OCI-LY1 (cell line): Measurements from ENCODE around the gene EPM2AIP1.

Experiments used
- H2AFZ ChIP-seq: fragments of 200-600 bp; sonication (generic), shearing (Covaris generic); 2 replicates; pipeline ENCODE4 v1.6.0; 2014; ENCODE audit warnings: antibody characterized with exemption, mild to moderate bottlenecking, low read length
- H3F3A ChIP-seq: fragments of 200-600 bp; sonication (generic), shearing (Covaris generic); 2 replicates; pipeline ENCODE4 v1.6.0; 2014; ENCODE audit warnings: mild to moderate bottlenecking, antibody characterized with exemption, low read length, moderate library complexity; ENCODE audit not compliant: insufficient read depth
- H3K27ac ChIP-seq: fragments of 200-600 bp; sonication (generic); 2 replicates; pipeline ENCODE4 v1.5.1; 2014; ENCODE audit warnings: low read length, mixed run types, mild to moderate bottlenecking, low read depth; ENCODE audit not compliant: poor library complexity, severe bottlenecking
- H3K27me3 ChIP-seq: fragments of 200-600 bp; sonication (generic); 2 replicates; pipeline ENCODE4 v1.6.0; 2014; ENCODE audit warnings: antibody characterized with exemption, mild to moderate bottlenecking, low read length, moderate library complexity; ENCODE audit not compliant: insufficient read depth
- H3K36me3 ChIP-seq: fragments of 200-600 bp; sonication (generic); 2 replicates; pipeline ENCODE4 v1.6.1; 2014; ENCODE audit warnings: mild to moderate bottlenecking, antibody characterized with exemption, low read length, moderate library complexity, mixed read lengths; ENCODE audit not compliant: insufficient read depth
- H3K4me1 ChIP-seq: fragments of 200-600 bp; sonication (generic); 2 replicates; pipeline ENCODE4 v1.5.1; 2014; ENCODE audit warnings: mild to moderate bottlenecking, low read length, moderate library complexity; ENCODE audit not compliant: insufficient read depth, severe bottlenecking
- H3K4me2 ChIP-seq: fragments of 200-600 bp; sonication (generic), shearing (Covaris generic); 2 replicates; pipeline ENCODE4 v1.6.1; 2014; ENCODE audit warnings: low read length
- H3K4me3 ChIP-seq: fragments of 200-600 bp; sonication (generic); 2 replicates; pipeline ENCODE4 v1.5.1; 2014; ENCODE audit warnings: low read length, low read depth, mild to moderate bottlenecking, mixed read lengths; ENCODE audit not compliant: poor library complexity, severe bottlenecking
- H3K79me2 ChIP-seq: fragments of 200-600 bp; shearing (Covaris generic); 2 replicates; pipeline ENCODE4 v1.6.1; 2016; ENCODE audit warnings: mixed run types, low read length, mixed read lengths; ENCODE audit not compliant: insufficient read depth
- H3K9ac ChIP-seq: fragments of 200-600 bp; sonication (generic), shearing (Covaris generic); 2 replicates; pipeline ENCODE4 v1.6.1; 2014; ENCODE audit warnings: mild to moderate bottlenecking, low read length, mixed read lengths
- H3K9me2 ChIP-seq: fragments of 200-600 bp; sonication (generic), shearing (Covaris generic); 2 replicates; pipeline ENCODE4 v1.6.1; 2014; ENCODE audit warnings: low read depth, mild to moderate bottlenecking, low read length, mixed read lengths
- H3K9me3 ChIP-seq: fragments of 200-600 bp; shearing (Covaris generic); 2 replicates; pipeline ENCODE4 v1.6.1; 2014; ENCODE audit warnings: low read length, mixed read lengths
- H4K20me1 ChIP-seq: fragments of 200-600 bp; sonication (generic), shearing (Covaris generic); 2 replicates; pipeline ENCODE4 v1.6.0; 2016; ENCODE audit warnings: mild to moderate bottlenecking, low read length; ENCODE audit not compliant: insufficient read depth
- EZH2 ChIP-seq: fragments of 200-600 bp; sonication (generic), shearing (Covaris generic); IDR thresholded peaks from 2 replicates; pipeline ENCODE4 v1.8.0; 2017; ENCODE audit warnings: borderline replicate concordance, mixed run types, mild to moderate bottlenecking, antibody characterized with exemption, low read length, moderate library complexity, mixed read lengths
- TF ChIP-seq, protein P1 (sequence below): fragments of 200-600 bp; sonication (generic), shearing (Covaris generic); IDR thresholded peaks from 2 replicates; pipeline ENCODE4 v1.5.1; 2017; ENCODE audit warnings: mild to moderate bottlenecking, antibody characterized with exemption, low read length, moderate library complexity, mixed read lengths

Gene EPM2AIP1

DNA sequence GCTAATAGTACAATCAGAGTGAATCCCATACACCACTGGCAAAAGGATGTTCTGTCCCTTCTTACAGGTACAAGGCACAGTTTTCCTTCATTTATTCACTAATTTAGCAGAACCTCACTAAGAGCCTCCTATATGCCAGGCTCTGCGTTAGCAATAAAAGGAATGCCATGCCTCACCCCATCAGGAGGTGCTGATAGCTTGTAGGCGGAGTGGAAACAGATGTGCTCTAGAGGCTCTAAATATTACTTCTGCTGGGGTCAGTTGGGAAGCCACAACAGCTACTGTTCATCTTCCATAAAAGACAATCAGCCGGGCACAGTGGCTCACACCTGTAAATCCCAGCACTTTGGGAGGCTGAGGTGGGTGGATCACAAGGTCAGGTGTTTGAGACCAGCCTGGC is 24.8 kb upstream of the EPM2AIP1 start:
- H3K27me3 ChIP-seq, result no peaks in the 10 kb centered on the region
- TF ChIP-seq EZH2, result no peak
- TF ChIP-seq, protein P1, sequence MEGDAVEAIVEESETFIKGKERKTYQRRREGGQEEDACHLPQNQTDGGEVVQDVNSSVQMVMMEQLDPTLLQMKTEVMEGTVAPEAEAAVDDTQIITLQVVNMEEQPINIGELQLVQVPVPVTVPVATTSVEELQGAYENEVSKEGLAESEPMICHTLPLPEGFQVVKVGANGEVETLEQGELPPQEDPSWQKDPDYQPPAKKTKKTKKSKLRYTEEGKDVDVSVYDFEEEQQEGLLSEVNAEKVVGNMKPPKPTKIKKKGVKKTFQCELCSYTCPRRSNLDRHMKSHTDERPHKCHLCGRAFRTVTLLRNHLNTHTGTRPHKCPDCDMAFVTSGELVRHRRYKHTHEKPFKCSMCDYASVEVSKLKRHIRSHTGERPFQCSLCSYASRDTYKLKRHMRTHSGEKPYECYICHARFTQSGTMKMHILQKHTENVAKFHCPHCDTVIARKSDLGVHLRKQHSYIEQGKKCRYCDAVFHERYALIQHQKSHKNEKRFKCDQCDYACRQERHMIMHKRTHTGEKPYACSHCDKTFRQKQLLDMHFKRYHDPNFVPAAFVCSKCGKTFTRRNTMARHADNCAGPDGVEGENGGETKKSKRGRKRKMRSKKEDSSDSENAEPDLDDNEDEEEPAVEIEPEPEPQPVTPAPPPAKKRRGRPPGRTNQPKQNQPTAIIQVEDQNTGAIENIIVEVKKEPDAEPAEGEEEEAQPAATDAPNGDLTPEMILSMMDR, result no peak
- no peak overlapping the region for H3K9ac ChIP-seq
- H3K4me2 ChIP-seq, result no peak overlapping the region
- H3K79me2 ChIP-seq, result no peaks in the 10 kb centered on the region
- no peak overlapping the region for H2AFZ ChIP-seq
- no peak overlapping the region for H3K27ac ChIP-seq
- H3K9me2 ChIP-seq, result no peaks in the 10 kb centered on the region
- H3K4me3 ChIP-seq, result no peak overlapping the region
- H4K20me1 ChIP-seq, result no peaks in the 10 kb centered on the region
- no peaks in the 10 kb centered on the region for H3F3A ChIP-seq
- peaks cover 92% of the 10 kb centered on the region for H3K36me3 ChIP-seq
- no peaks in the 10 kb centered on the region for H3K9me3 ChIP-seq
- H3K4me1 ChIP-seq, result no peaks in the 10 kb centered on the region

DNA sequence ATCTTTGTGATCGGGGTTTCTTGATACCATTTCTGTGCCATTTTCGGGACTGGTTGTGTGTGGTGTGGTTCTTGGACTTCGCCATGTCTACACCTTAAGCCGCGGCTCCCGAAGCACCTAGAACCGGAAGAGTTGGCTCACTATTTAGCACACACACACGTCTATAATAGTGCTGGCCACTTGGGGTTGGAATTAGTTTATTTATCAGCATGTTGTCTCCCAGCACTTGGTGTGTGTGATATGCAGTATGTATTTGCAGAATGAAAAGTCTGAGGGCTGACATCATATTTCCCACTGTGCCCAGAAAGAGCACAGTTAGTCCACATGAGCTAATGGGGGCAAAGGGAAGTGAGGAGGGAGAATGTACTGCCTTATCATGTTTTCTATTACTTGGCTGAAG is 24.0 kb upstream of the EPM2AIP1 start:
- H3F3A ChIP-seq, result no peaks in the 10 kb centered on the region
- TF ChIP-seq EZH2, result no peak
- TF ChIP-seq, protein P1, result no peak
- no peak overlapping the region for H2AFZ ChIP-seq
- no peaks in the 10 kb centered on the region for H3K4me1 ChIP-seq
- no peaks in the 10 kb centered on the region for H3K79me2 ChIP-seq
- H3K27ac ChIP-seq, result no peak overlapping the region
- H3K9ac ChIP-seq, result no peak overlapping the region
- H3K36me3 ChIP-seq, result peaks cover 92% of the 10 kb centered on the region
- no peaks in the 10 kb centered on the region for H4K20me1 ChIP-seq
- H3K9me3 ChIP-seq, result no peaks in the 10 kb centered on the region
- no peak overlapping the region for H3K4me3 ChIP-seq
- no peak overlapping the region for H3K4me2 ChIP-seq
- no peaks in the 10 kb centered on the region for H3K9me2 ChIP-seq
- no peaks in the 10 kb centered on the region for H3K27me3 ChIP-seq

DNA sequence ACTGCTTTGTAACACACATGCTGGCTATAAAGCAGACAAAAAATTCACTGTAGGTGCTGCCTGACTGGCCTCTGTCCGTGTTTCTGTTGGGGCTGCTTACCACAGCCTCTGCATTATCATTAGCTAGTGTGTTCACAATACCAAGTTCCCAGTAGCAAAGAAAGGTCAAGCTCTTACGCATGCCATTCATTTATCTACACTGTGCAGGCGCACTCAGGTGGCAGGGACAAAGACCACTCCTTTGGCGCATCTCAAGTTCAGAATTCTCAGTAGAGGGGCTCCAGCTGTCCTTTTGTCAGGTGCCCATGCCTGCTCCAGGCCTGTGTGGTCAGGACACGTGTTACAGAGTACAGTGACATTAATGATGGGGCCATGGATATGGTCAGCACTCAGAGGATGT is 22.7 kb upstream of the EPM2AIP1 start:
- no peaks in the 10 kb centered on the region for H3K4me1 ChIP-seq
- H3F3A ChIP-seq, result no peaks in the 10 kb centered on the region
- no peaks in the 10 kb centered on the region for H4K20me1 ChIP-seq
- no peak overlapping the region for H3K4me3 ChIP-seq
- no peaks in the 10 kb centered on the region for H3K27me3 ChIP-seq
- no peak overlapping the region for H3K9ac ChIP-seq
- H3K27ac ChIP-seq, result no peak overlapping the region
- H3K79me2 ChIP-seq, result no peaks in the 10 kb centered on the region
- no peak overlapping the region for H2AFZ ChIP-seq
- peaks cover 89% of the 10 kb centered on the region for H3K36me3 ChIP-seq
- no peak for TF ChIP-seq EZH2
- TF ChIP-seq, protein P1, result no peak
- no peaks in the 10 kb centered on the region for H3K9me3 ChIP-seq
- no peaks in the 10 kb centered on the region for H3K9me2 ChIP-seq
- no peak overlapping the region for H3K4me2 ChIP-seq
